Psoas muscle (tissue), 8 donors: Measurements from ENCODE around the gene IDH3G. TPM values are rescaled to one million over a fixed set of nuclear protein-coding genes. Genes with fewer than 3 reads are reported as not detected.

ENCODE experiments used
- ATAC-seq, 4 donors: fragments of 200-7000 bp; cut with Tn5 transposase; one replicate each; pipeline ENCODE4 v1.9.1; 2020; ENCODE audit warnings: moderate library complexity in 3 of 4, mild to moderate bottlenecking in 2 of 4
- DNase-seq, 2 donors: peaks; one replicate each; pipeline ENCODE4 v3.0.0-alpha.2; 2020
- H3K27ac ChIP-seq: fragments of 200-600 bp; one replicate; pipeline ENCODE4 v1.8.0; 2022
- H3K27me3 ChIP-seq, 3 donors: fragments of 200-600 bp in 1 of 3; one replicate each; pipeline versions ENCODE4 v1.6.1 to v1.8.0; 2013 to 2022; ENCODE audit warnings: low read length in 2 of 3, mild to moderate bottlenecking in 2 of 3, moderate library complexity in 1 of 3; ENCODE audit not compliant: insufficient read depth in 3 of 3
- H3K36me3 ChIP-seq, 2 donors: fragments of 200-600 bp in 1 of 2; one replicate each; pipeline versions ENCODE4 v1.6.1 to v1.8.0; 2013 to 2022; ENCODE audit warnings: low read depth in 1 of 2, mild to moderate bottlenecking in 1 of 2, moderate library complexity in 1 of 2; ENCODE audit not compliant: insufficient read depth in 1 of 2
- H3K4me1 ChIP-seq: fragments of 200-600 bp; one replicate; pipeline ENCODE4 v1.8.0; 2022
- H3K4me3 ChIP-seq: fragments of 200-600 bp; one replicate; pipeline ENCODE4 v1.8.0; 2022; ENCODE audit warnings: mild to moderate bottlenecking
- H3K9me3 ChIP-seq: fragments of 200-600 bp; one replicate; pipeline ENCODE4 v1.8.0; 2022
- CTCF ChIP-seq: fragments of 200-600 bp; IDR thresholded peaks from one replicate; pipeline ENCODE4 v1.8.0; 2022; ENCODE audit warnings: antibody characterized with exemption
- WGBS, 3 donors: extraction: QIAGEN DNeasy Blood & Tissue Kit; methylation state at CpG; one replicate each; pipeline versions ENCODE4 v1.1.6 to v1.1.7; 2013; 5-methylcytosine and 5-hydroxymethylcytosine counted together
- intact Hi-C, 2 donors: fragments of 100-400 bp; cut with DNase I; formaldehyde crosslinking; loops; one replicate each; pipeline versions ENCODE4 v1.11.0 to v1.14.2; 2022
- polyA plus RNA-seq, 3 donors: library from polyadenylated mRNA; stranded (reverse); fragments of 200-250 nt; gene quantifications; one replicate each; pipeline ENCODE4 v1.2.3, GENCODE V29; 2013
- total RNA-seq, 4 donors: library from RNA; stranded (reverse); fragmentation: NEBNext Ultra II Directional in 2 of 4; extraction: Animal tissue kit (Norgen Biotek cat#: 25700) in 2 of 4; gene quantifications; one replicate each; pipeline versions ENCODE4 v1.2.1 to v1.2.4, GENCODE V29; 2021 to 2023
- donor health status: healthy with polysubstance abuse.
- donor health status: DM: no; HTN: no; CAD: no; lungs with moderate emphysema.
- donor health status: Bipolar disorder and iron deficiency.
- donor health status: healthy.
- donor health status: DM: yes; HTN: yes; CAD: no.
- donor health status: DM: no; HTN: no; CAD: no.
- donor health status: DM: no; HTN: no; CAD: no.
- donor health status: DM: yes; HTN: yes; CAD: no.

IDH3G gene
- total and polyA plus RNA-seq, 7 donors, result 25.0 to 56.9 (median 50.5) TPM

GRCh38 chrX:153800177-153800722, 6.1 kb upstream of the IDH3G start:
- DNase-seq, result no peak
- intact Hi-C loops, result no loop called here
- H3K27ac ChIP-seq, result no peak overlapping the region
- 40 to 60% (median 52%) methylated on average over 12 to 16 of the region's 16 CpGs for WGBS, 3 donors
- H3K4me1 ChIP-seq, result peaks cover 5% of the 10 kb centered on the region
- no peak for TF ChIP-seq CTCF
- H3K36me3 ChIP-seq, result peaks cover 4 to 13% of the 10 kb centered on the region in 2 donors
- H3K4me3 ChIP-seq, result no peak overlapping the region
- no peaks in the 10 kb centered on the region for H3K27me3 ChIP-seq
- peak; percentile 22 to 44 (median 34) for ATAC-seq
- no peaks in the 10 kb centered on the region for H3K9me3 ChIP-seq

GRCh38 chrX:153799326-153799725, 5.2 kb upstream of the IDH3G start:
- H3K36me3 ChIP-seq, result peaks cover 4 to 13% of the 10 kb centered on the region in 2 donors
- no peak overlapping the region for H3K4me3 ChIP-seq
- no peak for ATAC-seq
- no peak for TF ChIP-seq CTCF
- 82 to 90% (median 86%) methylated on average over 5 of the region's 5 CpGs for WGBS, 3 donors
- no peak for DNase-seq
- intact Hi-C loops, result no loop called here
- no peaks in the 10 kb centered on the region for H3K9me3 ChIP-seq
- no peak overlapping the region for H3K27ac ChIP-seq
- no peaks in the 10 kb centered on the region for H3K27me3 ChIP-seq
- H3K4me1 ChIP-seq, result peaks cover 5% of the 10 kb centered on the region

- Histone ChIP-seq H3K36me3 (peaks cover 4 to 13% of the 10 kb centered on the region in 2 donors), H3K4me1 (peaks cover 10% of the 10 kb centered on the region), H3K9me3 (no peaks in the 10 kb centered on the region), H3K4me3 (no peak overlapping the region), H3K27ac (no peak overlapping the region), H3K27me3 (no peaks in the 10 kb centered on the region)
- WGBS, 3 donors, result 82 to 90% (median 89%) methylated on average over 11 to 15 of the region's 15 CpGs
- intact Hi-C loops, result no loop called here
- DNase-seq, result no peak
- ATAC-seq, result no peak
- TF ChIP-seq CTCF, result no peak
Measured at GRCh38 chrX:153797415-153798015, 3.3 kb upstream of the IDH3G start.

- TF ChIP-seq CTCF, result no peak
- ATAC-seq (peak in 3 of 4 donors; percentile 10 to 24 (median 18)), DNase-seq (peak in 1 of 2 donors; percentile 35)
- Histone ChIP-seq H3K27ac (peak overlapping the region; percentile 91), H3K27me3 (no peaks in the 10 kb centered on the region), H3K4me3 (peak overlapping the region; percentile 78), H3K36me3 (peaks cover 4 to 13% of the 10 kb centered on the region in 2 donors), H3K9me3 (no peaks in the 10 kb centered on the region), H3K4me1 (peaks cover 13% of the 10 kb centered on the region)
- intact Hi-C loops, result no loop called here
- 6 to 40% (median 10%) methylated on average over 23 to 47 of the region's 47 CpGs for WGBS, 3 donors
Measured at GRCh38 chrX:153794897-153795816, 982 bp upstream of the IDH3G start.
